GM21786 (cell line): ENCODE results near the gene GUCY1A2.
"Not testable (repeated sequence)": the region's sequence is repeated elsewhere in the genome, so short reads cannot be mapped to it uniquely, and the experiment has no call there.

Experiments used
- ATAC-seq: cut with Tn5 transposase; IDR thresholded peaks from one replicate; pipeline ENCODE4 v1.9.1; 2021; ENCODE audit not compliant: unreplicated experiment

GUCY1A2 gene

DNA sequence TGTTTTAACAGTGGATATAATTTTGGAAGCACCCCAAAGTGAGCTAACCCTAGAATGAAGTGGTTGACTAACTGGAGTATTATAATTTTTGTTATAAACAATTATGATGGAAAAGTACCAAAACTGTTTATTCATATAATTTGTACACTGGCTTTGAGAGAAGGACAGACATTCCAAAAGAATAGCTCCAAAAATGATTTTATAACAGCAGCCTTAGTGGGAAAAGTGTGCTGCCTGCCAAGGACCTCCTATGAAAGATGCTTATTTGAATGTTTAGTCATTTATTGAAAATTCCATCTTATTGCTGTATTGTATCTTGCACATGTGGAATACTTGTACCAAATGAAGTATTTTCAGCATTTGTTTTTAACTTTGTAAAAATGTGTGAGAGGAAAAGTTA lies 169.8 kb downstream of the GUCY1A2 start:
- ATAC-seq, result no peak

GRCh38 chr11:106842134-106842533 lies 176.1 kb downstream of the GUCY1A2 start:
- ATAC-seq, result no peak

- ATAC-seq, result no peak
Observed at GRCh38 chr11:106840947-106841346, 177.3 kb downstream of the GUCY1A2 start.

GRCh38 chr11:106840146-106840545 lies 178.1 kb downstream of the GUCY1A2 start:
- no peak for ATAC-seq

- ATAC-seq, result no peak
Observed at GRCh38 chr11:106834567-106834966, 183.7 kb downstream of the GUCY1A2 start.

GRCh38 chr11:106828976-106829375 lies 189.3 kb downstream of the GUCY1A2 start:
- ATAC-seq, result no peak

DNA sequence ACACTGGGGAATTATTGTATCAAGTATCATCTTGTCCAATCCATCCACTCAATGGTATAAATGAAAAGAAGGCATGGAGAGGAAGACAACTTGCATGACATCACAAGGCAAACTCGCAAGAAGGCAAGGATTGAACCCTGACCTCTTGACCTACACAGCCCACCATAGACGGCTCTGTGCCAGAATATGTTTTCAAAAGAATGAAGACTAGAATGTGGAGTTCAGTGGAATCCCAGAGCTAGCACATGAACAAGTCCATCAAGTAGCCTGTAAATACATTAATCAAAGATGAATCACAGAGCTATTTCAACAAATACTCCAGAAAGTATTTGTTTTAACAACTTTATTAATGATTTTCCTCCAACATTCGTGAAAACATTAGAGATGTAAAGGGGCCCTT lies 189.7 kb downstream of the GUCY1A2 start:
- no peak for ATAC-seq

DNA sequence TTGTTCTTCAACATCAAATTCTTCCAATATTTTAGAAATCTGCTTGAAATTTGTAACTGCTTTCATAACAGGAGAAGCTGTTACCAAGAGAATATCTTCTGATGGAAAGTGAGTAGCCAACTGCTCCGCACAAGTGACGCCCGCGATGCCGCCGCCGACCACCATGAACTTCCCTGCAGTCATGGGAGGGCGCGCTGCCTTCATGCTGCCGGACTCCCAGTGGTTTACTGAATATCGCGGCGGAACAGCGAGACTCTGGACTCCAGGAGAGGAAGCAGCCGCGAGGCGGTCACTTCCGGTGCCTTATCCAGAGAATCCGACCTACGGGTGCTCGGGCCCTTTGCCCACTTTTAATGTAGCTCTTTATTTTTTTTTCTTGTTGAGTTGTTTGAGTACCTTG lies 190.6 kb downstream of the GUCY1A2 start:
- ATAC-seq, result no peak

GRCh38 chr11:106826558-106826957 lies 191.7 kb downstream of the GUCY1A2 start:
- not testable (repeated sequence) for ATAC-seq

DNA sequence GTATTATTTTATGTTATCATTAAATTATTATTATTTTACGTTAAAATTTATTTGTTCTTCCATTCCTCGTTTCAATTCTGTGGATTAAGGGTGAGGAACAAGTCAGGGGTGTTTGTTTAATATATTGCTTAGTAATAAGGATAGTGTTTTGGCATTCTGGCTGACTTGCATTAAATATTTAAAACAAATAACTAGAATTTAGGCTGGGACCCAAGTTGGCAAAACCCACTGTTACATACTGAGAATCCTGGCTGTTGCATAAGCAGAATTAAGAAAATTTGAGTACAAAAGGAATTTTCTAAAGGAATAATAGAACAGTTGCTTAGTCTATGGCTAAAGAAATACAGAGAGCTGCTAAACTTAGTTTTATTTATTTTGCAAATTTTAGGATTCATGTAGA lies 196.4 kb downstream of the GUCY1A2 start:
- no peak for ATAC-seq

- ATAC-seq, result no peak
Observed at GRCh38 chr11:106821291-106821690, 197.0 kb downstream of the GUCY1A2 start.

DNA sequence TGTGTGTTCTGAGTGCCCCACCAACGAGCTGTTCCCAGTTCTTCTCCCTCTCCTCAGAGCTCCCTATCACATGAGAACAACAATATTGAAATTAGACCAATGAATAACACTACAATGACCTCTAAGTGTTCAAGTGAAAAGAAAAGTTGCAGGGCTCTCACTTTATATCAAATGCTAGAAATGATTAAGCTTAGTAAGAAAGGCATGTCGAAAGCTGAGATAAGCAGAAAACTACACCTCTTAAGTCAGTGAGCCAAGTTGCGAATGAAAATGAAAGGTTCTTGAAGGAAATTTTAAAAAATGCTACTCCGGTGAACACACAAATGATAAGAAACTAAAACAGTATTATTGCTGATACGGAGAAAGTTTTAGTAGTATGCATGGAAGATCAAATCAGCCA lies 199.8 kb downstream of the GUCY1A2 start:
- no peak for ATAC-seq

GRCh38 chr11:106815209-106815608 lies 203.1 kb downstream of the GUCY1A2 start:
- no peak for ATAC-seq

- no peak for ATAC-seq
Observed at GRCh38 chr11:106813806-106814205, 204.5 kb downstream of the GUCY1A2 start.

- ATAC-seq, result no peak
Observed at GRCh38 chr11:106794058-106794457, 224.2 kb downstream of the GUCY1A2 start.

DNA sequence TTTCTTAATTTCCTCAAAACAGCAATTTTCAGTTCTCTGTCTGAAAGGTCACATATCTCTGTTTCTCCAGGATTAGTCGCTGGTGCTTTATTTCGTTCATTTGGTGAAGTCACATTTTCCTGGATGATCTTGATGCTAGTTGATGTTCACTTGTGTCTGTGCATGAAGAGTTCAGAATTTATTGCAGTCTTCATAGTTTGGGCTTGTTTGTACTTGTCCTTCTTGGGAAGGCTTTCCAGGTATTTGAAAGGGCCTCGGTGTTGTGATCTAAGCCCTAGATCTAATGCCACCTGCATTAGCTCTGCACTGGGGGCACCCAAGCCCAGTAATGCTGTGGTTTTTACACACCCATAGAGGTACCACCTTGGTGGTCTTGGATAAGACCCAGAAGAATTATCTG lies 228.9 kb downstream of the GUCY1A2 start:
- ATAC-seq, result no peak

GRCh38 chr11:106787454-106787853 lies 230.8 kb downstream of the GUCY1A2 start:
- no peak for ATAC-seq

DNA sequence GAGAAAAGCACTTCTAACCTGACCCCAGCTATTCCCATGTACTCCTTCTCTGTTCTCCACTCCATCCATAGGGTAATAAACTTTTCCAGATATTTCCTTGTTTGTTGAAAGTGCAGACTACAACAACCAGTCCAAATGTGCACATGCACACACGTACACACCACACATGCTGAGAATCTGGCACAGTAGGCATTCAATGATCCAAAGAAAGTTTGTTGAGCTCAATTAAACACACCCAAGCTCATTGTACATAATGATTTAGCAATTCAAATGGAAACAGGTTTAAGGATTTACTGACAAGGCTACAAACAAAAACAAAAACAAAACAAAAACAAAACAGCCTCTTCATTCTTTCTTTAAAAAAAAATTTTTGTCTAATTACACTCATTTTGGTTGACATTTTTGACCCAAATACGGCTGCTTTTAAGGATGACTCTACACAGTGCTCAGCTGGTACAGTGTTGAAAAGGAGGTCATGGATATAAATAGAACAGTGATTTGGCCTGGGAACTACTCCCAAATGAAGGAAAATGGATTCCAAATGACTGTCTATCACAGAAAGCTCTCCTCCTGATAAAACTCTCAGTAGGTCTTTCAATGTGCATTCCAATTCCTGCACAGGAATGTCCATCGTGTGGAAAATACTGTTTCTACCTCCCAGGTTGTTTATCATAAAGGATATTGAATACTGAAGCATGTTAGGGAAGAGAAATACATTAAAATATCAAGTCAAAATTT lies 232.2 kb downstream of the GUCY1A2 start:
- no peak for ATAC-seq

- not testable (repeated sequence) for ATAC-seq
Observed at GRCh38 chr11:106777302-106777701, 241.0 kb downstream of the GUCY1A2 start.

DNA sequence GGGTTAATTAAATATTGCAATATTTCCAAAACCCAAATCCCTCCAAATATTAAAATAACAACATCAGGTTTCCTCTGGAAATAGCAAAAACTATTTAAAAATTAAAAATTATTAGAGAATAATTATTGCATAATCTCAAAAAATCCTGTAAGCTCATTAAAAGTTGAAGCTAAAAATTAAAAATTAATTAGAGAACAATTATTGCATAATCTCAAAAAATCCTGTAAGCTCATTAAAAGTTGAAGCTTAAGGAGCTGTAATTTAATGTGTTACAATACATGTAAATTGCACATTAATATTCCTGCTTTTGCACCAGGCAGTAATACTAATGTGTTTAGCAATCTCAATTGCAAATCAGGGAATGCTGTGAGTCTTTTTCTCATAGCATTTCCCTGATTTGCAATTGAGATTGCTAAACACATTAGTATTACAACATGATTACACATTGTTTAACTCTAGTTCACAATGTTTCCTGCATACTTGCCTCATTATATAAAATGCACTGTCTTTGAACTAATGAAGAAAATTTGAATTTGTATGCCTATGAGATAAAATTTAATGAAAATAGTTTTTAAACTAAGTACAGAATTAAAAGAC lies 247.7 kb downstream of the GUCY1A2 start:
- ATAC-seq, result no peak

DNA sequence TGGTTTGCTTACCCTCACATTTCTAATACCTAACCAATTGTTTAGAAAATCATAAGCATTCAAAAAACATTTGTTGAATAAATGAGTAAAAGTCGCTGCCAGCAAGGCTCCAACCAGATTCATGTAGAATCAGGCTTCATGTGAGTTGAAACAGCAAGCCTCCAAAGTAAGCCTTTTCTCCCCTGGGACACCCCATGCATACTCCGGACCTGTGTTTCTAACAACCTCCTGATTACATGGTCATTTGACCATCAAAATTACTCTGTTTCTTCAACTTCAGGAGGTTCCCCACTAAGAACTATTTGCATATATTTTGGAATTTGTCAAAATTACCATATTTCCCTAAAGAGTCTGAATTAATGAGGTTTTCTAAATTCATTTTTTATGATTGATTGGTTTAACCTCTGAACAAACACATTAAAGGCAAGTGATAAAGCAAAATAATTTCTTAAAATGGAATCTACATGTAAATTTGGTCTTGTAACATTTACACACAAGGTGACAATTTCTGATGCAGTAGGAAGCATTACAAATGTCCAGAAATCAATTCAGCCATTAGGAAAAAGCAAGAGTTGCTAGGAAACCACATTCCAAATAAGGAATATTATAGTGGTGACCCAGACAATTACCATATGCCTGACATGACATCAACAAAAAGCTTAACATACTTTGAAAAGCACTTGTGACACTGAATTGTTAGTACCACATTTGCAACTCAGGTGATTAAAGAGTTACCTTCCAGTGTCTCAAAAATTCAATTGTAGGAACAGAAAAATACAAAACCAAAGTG lies 252.6 kb downstream of the GUCY1A2 start:
- no peak for ATAC-seq

- ATAC-seq, result no peak
Observed at GRCh38 chr11:106763501-106763900, 254.8 kb downstream of the GUCY1A2 start.
